ENCODE measurements around the gene PLCG2. TPM values are rescaled to one million over a fixed set of nuclear protein-coding genes. Genes with fewer than 3 reads are reported as not detected.

Gene PLCG2
- total and polyA plus RNA-seq, 2 experiments from 2014 or later = 3.5 to 10.4 TPM

GRCh38 chr16:81817296-81817695, 38.2 kb downstream of the PLCG2 start:
- H3K4me3 ChIP-seq = no peak overlapping the region
- no peaks in the 10 kb centered on the region for H3K9me3 ChIP-seq (ENCODE audit: low read depth)
- no peaks in the 10 kb centered on the region for H3K36me3 ChIP-seq
- peaks cover 10% of the 10 kb centered on the region for H3K4me1 ChIP-seq (ENCODE audit: low read depth)
- no peak for DNase-seq (ENCODE audit: low read depth in 1 of 2, low spot score in 1 of 2)
- no peak for TF ChIP-seq CTCF (IDR thresholded peaks at IDR 0.05; ENCODE audit: low read depth, low read length)
- H3K27ac ChIP-seq = no peak overlapping the region
- H3K27me3 ChIP-seq = no peaks in the 10 kb centered on the region

- Histone ChIP-seq H3K9me3 (ENCODE audit: low read depth) (no peaks in the 10 kb centered on the region), H3K36me3 (no peaks in the 10 kb centered on the region), H3K27me3 (no peaks in the 10 kb centered on the region), H3K4me3 (no peak overlapping the region), H3K27ac (no peak overlapping the region), H3K4me1 (ENCODE audit: low read depth) (peaks cover 13% of the 10 kb centered on the region)
- no peak for TF ChIP-seq CTCF (IDR thresholded peaks at IDR 0.05; ENCODE audit: low read depth, low read length)
- DNase-seq (ENCODE audit: low read depth in 1 of 2, low spot score in 1 of 2) = no peak
Observed at GRCh38 chr16:81817789-81818567, 38.9 kb downstream of the PLCG2 start.

- Histone ChIP-seq H3K27ac (no peak overlapping the region), H3K27me3 (no peaks in the 10 kb centered on the region), H3K36me3 (no peaks in the 10 kb centered on the region), H3K9me3 (ENCODE audit: low read depth) (no peaks in the 10 kb centered on the region), H3K4me3 (no peak overlapping the region), H3K4me1 (ENCODE audit: low read depth) (peaks cover 17% of the 10 kb centered on the region)
- TF ChIP-seq CTCF (IDR thresholded peaks at IDR 0.05; ENCODE audit: low read depth, low read length) = no peak
- DNase-seq (ENCODE audit: low read depth in 1 of 2, low spot score in 1 of 2) = no peak
Observed at GRCh38 chr16:81818568-81818896, 39.4 kb downstream of the PLCG2 start.

GRCh38 chr16:81818905-81819304, 39.8 kb downstream of the PLCG2 start:
- no peak overlapping the region for H3K27ac ChIP-seq
- H3K36me3 ChIP-seq = no peaks in the 10 kb centered on the region
- no peaks in the 10 kb centered on the region for H3K9me3 ChIP-seq (ENCODE audit: low read depth)
- H3K4me3 ChIP-seq = no peak overlapping the region
- no peaks in the 10 kb centered on the region for H3K27me3 ChIP-seq
- peaks cover 17% of the 10 kb centered on the region for H3K4me1 ChIP-seq (ENCODE audit: low read depth)
- TF ChIP-seq CTCF (IDR thresholded peaks at IDR 0.05; ENCODE audit: low read depth, low read length) = no peak
- DNase-seq (ENCODE audit: low read depth in 1 of 2, low spot score in 1 of 2) = no peak

- no peak overlapping the region for H3K27ac ChIP-seq
- H3K4me3 ChIP-seq = no peak overlapping the region
- DNase-seq (ENCODE audit: low read depth in 1 of 2, low spot score in 1 of 2) = no peak
- H3K36me3 ChIP-seq = no peaks in the 10 kb centered on the region
- no peaks in the 10 kb centered on the region for H3K9me3 ChIP-seq (ENCODE audit: low read depth)
- no peaks in the 10 kb centered on the region for H3K27me3 ChIP-seq
- TF ChIP-seq CTCF (IDR thresholded peaks at IDR 0.05; ENCODE audit: low read depth, low read length) = no peak
- peaks cover 17% of the 10 kb centered on the region for H3K4me1 ChIP-seq (ENCODE audit: low read depth)
Observed at GRCh38 chr16:81821436-81822128, 42.5 kb downstream of the PLCG2 start.

Data from cardiac muscle cell (in vitro differentiated cells and primary cell).